ENCODE data around the gene CAB39L.

The CAB39L gene

GRCh38 chr13:49403996-49404702, 39.7 kb downstream of the CAB39L start:
- in situ Hi-C loops (cut with MboI; ENCODE audit: low sequenced_read_pairs): no loop called here

DNA sequence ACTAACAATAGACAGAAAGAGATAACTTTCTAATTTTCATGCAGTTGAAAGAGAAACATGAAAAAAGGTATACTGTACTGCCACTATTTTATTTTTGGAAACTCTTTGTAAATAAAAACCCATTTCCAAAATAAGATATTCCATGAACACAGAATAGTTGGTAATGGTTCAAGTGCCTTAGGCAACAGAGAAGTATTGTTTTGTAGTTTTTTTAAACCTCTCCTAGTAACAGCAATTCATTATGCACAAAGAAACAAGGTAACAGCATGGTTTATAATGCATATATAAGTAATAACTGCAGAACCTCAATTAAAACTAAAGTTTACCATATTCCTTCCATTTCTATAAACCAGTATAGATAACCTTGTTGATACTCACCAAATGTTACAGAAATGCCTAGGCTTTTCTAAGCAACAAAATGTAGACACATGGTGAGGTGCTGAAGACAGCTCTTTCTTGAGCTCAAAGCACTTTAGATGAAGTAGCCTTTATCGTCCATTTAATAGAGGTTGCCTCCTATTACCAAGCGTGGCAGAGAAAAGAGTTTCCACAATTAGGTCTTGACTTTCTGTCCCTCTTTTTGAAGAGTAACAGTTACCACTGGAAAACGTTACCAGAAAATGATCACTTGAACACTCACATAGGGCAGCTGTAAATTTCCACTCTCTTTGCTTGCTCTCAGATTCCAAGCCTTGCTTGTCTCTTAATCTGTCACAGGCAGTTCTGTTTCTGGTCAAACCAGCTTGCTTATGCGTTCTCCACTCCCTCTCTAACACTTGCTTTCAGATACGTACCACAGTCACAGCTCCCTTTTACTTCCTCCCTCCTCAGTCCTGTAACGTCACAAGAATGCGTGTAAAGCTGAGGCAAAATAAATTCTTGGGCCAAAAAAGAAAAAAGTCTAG, 42.9 kb downstream of the CAB39L start:
- in situ Hi-C loops (cut with MboI; ENCODE audit: low sequenced_read_pairs): no loop called here

DNA sequence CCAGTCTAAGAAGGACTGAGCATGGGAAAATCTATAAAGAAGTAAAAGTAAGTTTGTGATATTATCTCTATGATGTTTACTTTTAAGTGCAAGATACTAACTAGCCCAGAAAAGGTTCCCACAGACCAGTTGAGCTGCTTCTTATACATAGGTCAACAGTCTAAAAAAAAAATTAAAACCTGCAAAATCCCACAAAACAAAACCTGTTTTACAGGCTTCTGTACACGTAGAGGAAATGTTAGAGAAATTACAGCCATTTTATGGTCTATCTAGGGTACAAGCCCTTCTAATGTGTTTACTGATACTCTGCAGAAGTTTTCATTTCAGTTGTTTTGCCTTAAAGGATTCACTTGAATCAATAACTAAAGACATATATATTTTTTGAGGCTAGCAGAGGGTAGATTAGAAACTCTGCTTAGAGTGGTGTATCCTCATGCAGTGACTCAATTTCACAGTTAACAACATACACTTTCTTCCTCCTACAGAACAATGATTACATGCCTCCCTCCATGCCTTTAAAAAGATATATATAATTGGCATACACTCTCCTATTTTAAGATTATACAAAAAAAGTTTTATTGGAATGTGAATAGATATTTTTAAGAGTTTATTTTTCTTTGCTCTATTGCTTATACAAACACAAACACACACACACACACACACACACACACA, 43.9 kb downstream of the CAB39L start:
- in situ Hi-C loops (cut with MboI; ENCODE audit: low sequenced_read_pairs): no loop called here

DNA sequence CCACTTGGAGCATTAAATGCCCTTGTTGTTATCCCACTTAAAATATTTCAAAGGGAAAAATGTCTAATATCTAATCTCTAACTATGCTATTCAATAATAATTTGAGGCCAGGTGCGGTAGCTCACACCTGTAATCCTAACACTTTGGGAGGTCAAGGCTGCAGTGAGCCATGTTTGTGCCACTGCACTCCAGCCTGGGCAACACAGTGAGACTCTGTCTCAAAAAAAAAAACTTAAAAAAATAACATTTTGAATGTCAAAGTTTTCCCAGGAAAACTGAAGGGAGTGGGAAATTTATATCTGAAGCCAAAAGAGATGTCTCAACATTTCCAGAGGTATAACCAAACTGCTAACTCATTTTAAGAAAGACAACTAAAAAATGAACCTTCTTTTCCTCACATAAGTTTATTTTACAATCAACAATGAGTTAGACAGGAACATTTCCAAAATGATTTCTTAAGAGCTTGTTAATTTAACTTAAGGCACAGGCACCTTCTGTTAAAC, 47.9 kb downstream of the CAB39L start:
- in situ Hi-C loops (cut with MboI; ENCODE audit: low sequenced_read_pairs): no loop called here

- in situ Hi-C loops (cut with MboI; ENCODE audit: low sequenced_read_pairs): no loop called here
These were observed 48.4 kb downstream of the CAB39L start for GRCh38 chr13:49395451-49395865.

GRCh38 chr13:49388091-49388635, 55.7 kb downstream of the CAB39L start:
- in situ Hi-C loops (cut with MboI; ENCODE audit: low sequenced_read_pairs): no loop called here

DNA sequence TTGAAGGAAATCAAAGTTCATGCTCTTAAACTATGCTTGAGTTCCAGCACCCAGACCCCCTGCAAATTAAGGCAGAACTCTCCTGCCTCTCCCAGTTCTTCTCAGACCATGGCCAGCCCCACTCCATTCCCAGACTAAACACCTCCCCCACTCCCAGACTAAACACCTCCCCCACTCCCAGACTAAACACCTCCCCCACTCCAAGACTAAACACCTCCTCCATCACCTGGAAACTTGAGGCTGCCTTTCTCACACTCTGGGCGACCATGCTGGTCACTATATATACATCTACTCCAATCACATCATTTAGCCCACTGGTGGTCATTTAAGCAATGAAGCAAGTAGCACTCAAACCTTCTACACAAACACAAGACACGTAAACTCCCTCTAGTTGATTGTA, 57.2 kb downstream of the CAB39L start:
- in situ Hi-C loops (cut with MboI; ENCODE audit: low sequenced_read_pairs): no loop called here

GRCh38 chr13:49376121-49376520, 67.7 kb downstream of the CAB39L start:
- in situ Hi-C loops (cut with MboI; ENCODE audit: low sequenced_read_pairs): no loop called here

- in situ Hi-C loops (cut with MboI; ENCODE audit: low sequenced_read_pairs): no loop called here
These were observed 69.1 kb downstream of the CAB39L start for GRCh38 chr13:49374585-49375290.

DNA sequence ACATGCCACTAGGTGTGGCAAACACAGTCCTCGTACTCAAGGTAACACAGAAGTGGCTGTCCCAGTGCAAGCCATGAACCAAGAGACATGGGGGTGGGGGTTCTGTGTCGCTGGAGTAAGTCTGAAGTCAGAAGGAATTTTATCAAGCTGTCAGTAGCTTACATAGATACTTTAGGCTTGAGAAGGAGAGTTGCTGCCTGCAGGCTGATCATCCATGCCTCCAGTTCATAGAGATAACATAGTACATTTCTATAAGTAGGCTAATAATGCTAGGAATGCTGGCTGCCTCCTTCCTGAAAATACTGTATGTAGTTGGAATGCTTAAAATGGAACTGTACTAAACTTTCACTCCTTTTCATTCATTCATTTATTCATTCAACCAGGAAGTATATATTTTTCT, 70.1 kb downstream of the CAB39L start:
- in situ Hi-C loops (cut with MboI; ENCODE audit: low sequenced_read_pairs): no loop called here

GRCh38 chr13:49371943-49372613, 71.8 kb downstream of the CAB39L start:
- in situ Hi-C loops (cut with MboI; ENCODE audit: low sequenced_read_pairs): no loop called here

DNA sequence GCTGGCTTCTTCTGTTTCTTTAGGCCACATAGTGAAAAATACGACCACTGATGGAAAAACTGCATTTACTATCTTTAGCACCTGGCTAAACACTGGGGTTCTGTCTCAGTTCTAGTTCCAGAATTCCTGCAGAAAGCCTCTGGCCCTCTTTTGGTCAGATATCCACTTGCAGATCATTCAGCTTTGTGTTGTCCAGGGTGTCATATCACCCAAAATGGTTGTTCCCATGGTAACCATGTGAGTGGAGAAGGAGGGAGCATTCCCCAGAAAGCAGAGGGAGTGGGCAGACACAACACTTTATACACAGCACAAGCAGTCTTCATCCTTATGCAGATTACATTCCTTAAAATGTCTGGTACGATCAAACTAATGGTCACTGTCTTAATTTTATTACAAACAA, 73.5 kb downstream of the CAB39L start:
- in situ Hi-C loops (cut with MboI; ENCODE audit: low sequenced_read_pairs): no loop called here

DNA sequence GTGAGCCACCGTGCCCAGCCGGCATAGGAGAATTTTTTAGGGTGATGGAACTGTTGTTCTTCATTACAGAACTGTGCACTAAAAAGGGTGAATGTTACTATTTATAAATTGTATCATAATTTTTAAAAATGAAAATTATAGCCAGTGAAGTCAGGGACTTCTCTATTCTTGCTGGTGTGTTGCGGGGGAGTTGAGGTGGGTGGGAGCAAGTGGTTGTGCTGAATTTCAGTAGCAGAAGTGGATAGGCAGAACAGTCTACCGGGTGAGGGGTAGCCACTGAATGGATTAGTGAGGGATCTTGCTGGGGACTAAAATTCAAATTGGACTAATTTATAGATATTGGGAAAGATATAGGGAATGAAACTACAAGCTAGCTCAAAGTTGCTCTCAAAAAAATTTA, 74.0 kb downstream of the CAB39L start:
- in situ Hi-C loops (cut with MboI; ENCODE audit: low sequenced_read_pairs): no loop called here

- in situ Hi-C loops (cut with MboI; ENCODE audit: low sequenced_read_pairs): no loop called here
These were observed 75.2 kb downstream of the CAB39L start for GRCh38 chr13:49368688-49369087.

DNA sequence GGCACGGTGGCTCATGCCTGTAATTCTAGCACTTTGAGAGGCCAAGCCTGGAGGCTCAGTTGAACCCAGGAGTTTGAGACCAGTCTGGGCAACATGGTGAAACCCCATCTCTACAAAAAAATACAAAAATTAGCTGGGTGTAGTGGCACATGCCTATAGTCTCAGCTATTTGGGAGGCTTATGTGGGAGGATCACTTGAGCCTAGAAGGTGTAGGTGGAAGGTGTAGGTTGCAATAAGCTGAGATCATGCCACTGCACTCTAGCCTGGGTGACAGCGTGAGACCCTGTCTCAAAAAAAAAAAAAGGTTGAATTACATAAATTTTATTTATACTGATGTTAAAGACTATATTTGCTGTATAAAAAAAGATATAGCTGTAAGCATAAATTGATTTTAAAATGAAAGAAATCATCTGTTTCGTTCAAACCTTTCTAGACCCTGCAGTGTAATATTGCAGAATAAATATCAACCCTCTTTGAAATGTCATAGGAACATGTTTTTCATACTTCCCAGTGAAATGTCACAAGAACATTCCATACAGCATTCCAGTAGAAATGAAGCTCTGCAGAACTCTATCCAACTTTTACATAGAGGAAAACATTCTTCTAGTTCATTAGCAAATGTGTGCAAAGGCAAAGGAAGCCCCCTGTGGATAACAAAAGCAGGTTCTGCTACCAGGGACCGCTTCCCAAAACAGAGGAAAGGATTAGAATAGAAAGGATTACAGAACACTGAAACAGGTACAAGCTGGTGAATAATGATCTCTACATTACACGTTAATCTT, 76.0 kb downstream of the CAB39L start:
- in situ Hi-C loops (cut with MboI; ENCODE audit: low sequenced_read_pairs): no loop called here

DNA sequence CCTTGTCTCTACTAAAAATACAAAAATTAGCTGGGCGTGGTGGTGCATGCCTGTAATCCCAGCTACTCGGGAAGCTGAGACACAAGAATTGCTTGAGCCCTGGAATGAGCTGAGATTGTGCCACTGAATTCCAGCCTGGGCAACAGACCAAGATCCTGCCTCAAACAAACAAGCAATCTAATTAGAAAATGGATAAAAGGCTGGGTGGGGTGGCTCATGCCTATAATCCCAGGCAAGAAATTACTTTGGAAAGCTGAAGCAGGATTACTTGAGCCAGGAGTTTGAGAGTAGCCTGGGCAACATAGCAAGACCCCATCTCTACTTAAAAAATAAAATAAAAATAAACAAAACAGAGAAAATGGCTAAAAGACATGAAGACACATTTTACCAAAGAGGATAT, 77.0 kb downstream of the CAB39L start:
- in situ Hi-C loops (cut with MboI; ENCODE audit: low sequenced_read_pairs): no loop called here

- in situ Hi-C loops (cut with MboI; ENCODE audit: low sequenced_read_pairs): no loop called here
These were observed 86.2 kb downstream of the CAB39L start for GRCh38 chr13:49357694-49358093.

DNA sequence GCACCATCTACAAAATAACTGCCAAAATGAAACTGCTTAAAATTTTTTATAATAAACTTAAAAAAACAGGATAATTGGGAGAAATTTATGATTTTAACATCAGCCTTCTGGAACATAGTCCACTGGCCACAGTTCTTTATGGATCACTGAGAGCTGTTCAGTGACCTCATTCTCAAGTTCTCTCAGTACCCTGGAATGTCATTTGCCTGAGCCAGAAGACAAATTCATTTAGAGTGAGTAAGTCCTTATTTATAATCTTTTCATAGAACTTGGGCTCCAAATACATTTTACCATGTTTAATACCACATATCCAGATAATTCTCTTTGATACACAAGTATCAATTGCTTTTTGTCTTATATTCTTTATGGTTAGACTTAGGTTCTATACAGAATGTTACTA, 87.6 kb downstream of the CAB39L start:
- in situ Hi-C loops (cut with MboI; ENCODE audit: low sequenced_read_pairs): no loop called here

- in situ Hi-C loops (cut with MboI; ENCODE audit: low sequenced_read_pairs): no loop called here
These were observed 89.1 kb downstream of the CAB39L start for GRCh38 chr13:49354719-49355118.
